ENCODE measurements around the gene WNT3. TPM values are rescaled to one million over a fixed set of nuclear protein-coding genes. Genes with fewer than 3 reads are reported as not detected.

WNT3 gene
- total RNA-seq, 2 donors from 2014 or later = 19.9 to 21.8 TPM

DNA sequence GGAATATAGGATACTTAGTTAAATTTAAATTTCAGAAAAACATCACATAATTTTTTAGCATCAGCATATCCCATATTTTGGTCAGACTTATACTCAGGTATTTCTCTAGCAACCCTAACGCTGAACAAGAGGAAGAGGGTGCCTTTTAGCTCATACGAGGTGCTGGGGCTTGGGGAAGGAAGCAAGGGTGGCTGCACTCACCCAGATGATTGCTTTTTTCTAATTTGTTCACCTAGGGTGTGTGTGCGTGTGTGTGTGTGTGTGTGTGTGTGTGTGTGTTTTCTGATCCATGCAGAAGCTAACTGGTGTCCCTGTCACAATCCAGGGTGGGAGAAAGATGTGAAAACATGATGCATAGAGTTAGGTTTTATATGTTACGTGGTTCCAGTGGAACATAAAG, 81.2 kb downstream of the WNT3 start:
- Mint-ChIP-seq H3K27me3 (ENCODE audit: insufficient read depth) (no peaks in the 10 kb centered on the region), H3K9me3 (no peaks in the 10 kb centered on the region), H3K36me3 (ENCODE audit: low read depth) (peaks cover 3% of the 10 kb centered on the region), H3K4me1 (peaks cover 37% of the 10 kb centered on the region), H3K4me3 (no peak overlapping the region), H3K27ac (no peak overlapping the region)
- DNase-seq = no peak
- TF ChIP-seq, protein P1, sequence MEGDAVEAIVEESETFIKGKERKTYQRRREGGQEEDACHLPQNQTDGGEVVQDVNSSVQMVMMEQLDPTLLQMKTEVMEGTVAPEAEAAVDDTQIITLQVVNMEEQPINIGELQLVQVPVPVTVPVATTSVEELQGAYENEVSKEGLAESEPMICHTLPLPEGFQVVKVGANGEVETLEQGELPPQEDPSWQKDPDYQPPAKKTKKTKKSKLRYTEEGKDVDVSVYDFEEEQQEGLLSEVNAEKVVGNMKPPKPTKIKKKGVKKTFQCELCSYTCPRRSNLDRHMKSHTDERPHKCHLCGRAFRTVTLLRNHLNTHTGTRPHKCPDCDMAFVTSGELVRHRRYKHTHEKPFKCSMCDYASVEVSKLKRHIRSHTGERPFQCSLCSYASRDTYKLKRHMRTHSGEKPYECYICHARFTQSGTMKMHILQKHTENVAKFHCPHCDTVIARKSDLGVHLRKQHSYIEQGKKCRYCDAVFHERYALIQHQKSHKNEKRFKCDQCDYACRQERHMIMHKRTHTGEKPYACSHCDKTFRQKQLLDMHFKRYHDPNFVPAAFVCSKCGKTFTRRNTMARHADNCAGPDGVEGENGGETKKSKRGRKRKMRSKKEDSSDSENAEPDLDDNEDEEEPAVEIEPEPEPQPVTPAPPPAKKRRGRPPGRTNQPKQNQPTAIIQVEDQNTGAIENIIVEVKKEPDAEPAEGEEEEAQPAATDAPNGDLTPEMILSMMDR (conservative IDR thresholded peaks at IDR 0.05) = no peak
- no peak overlapping the region for H3K27ac ChIP-seq (ENCODE audit: low read depth, low read length)
- no peaks in the 10 kb centered on the region for H3K27me3 ChIP-seq (ENCODE audit: control insufficient read depth, insufficient read depth, low read length, poor library complexity, severe bottlenecking)
- H3K4me1 ChIP-seq (ENCODE audit: control insufficient read depth, insufficient read depth, low read length) = peaks cover 16% of the 10 kb centered on the region
- no peaks in the 10 kb centered on the region for H3K9me3 ChIP-seq (ENCODE audit: control insufficient read depth, low read length)
- no peak overlapping the region for H3K9ac ChIP-seq (ENCODE audit: extremely low read depth, low read length, poor library complexity, severe bottlenecking)
- 91 to 100% methylated on average over 1 to 4 of the region's 4 CpGs for WGBS, 2 experiments (ENCODE audit: insufficient coverage in 1 of 2, insufficient read length in 1 of 2)
- H3K36me3 ChIP-seq (ENCODE audit: control insufficient read depth, insufficient read depth, low read length) = peaks cover 14% of the 10 kb centered on the region
- H3K4me3 ChIP-seq (ENCODE audit: low read length) = no peak overlapping the region

DNA sequence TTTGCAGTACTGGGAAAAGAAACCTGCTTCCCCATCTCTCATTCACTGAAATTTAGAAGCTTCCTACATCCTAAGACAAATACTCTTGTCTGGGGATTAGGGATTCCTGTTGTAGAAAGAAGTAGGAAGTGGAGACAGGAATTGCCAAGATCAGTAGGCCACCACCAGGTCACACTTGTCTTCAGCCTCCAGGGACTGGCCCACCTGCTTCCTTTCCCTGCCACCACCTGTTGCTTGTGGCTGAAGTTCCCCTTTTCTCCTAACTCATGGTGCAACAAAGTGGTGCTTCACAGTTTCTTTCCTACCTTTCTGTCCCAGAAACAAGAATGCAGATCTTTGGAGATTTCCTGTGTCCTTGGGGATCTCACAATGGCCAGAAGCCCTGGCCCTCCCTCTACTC, 82.4 kb downstream of the WNT3 start:
- H3K4me1 Mint-ChIP-seq = peaks cover 29% of the 10 kb centered on the region
- no peak overlapping the region for H3K4me3 Mint-ChIP-seq
- no peak overlapping the region for H3K9ac ChIP-seq (ENCODE audit: extremely low read depth, low read length, poor library complexity, severe bottlenecking)
- H3K27me3 Mint-ChIP-seq (ENCODE audit: insufficient read depth) = no peaks in the 10 kb centered on the region
- no peak overlapping the region for H3K4me3 ChIP-seq (ENCODE audit: low read length)
- no peaks in the 10 kb centered on the region for H3K9me3 Mint-ChIP-seq
- peaks cover 14% of the 10 kb centered on the region for H3K4me1 ChIP-seq (ENCODE audit: control insufficient read depth, insufficient read depth, low read length)
- no peak overlapping the region for H3K27ac ChIP-seq (ENCODE audit: low read depth, low read length)
- TF ChIP-seq, protein P1 (conservative IDR thresholded peaks at IDR 0.05) = peak; percentile 12
- no peaks in the 10 kb centered on the region for H3K9me3 ChIP-seq (ENCODE audit: control insufficient read depth, low read length)
- peak overlapping the region; percentile 13 for H3K27ac Mint-ChIP-seq
- peaks cover 15% of the 10 kb centered on the region for H3K36me3 ChIP-seq (ENCODE audit: control insufficient read depth, insufficient read depth, low read length)
- no peaks in the 10 kb centered on the region for H3K27me3 ChIP-seq (ENCODE audit: control insufficient read depth, insufficient read depth, low read length, poor library complexity, severe bottlenecking)
- H3K36me3 Mint-ChIP-seq (ENCODE audit: low read depth) = peaks cover 3% of the 10 kb centered on the region
- DNase-seq = peak; percentile 60

DNA sequence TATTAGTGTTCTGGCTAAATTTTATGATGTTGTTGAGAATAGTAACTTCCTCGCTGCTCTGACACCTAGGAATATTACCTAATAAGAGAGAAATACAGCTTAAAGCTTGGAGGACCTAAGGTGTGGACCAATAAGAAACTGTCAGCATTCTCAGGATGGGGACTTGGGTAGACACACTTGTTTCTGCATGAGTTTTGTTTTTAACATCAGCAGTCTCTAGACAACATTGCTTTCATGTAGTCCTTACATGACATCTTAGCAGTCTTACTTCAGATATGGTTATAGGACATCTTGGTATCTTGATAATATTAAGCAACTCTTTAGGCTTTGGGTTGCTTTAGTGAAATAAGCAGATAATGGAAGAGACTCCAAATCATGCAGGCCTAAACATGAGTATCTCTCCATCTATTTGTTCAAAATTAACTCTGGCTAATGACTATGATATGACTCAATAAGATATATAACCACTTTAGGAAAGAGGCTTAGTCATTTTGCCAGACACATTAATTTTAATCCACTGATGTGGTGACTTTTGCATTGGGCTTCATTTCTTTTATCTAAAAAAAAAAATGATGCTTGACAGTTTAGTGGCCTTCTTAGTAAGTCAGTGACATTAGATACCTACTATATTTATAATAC, 84.5 kb downstream of the WNT3 start:
- Mint-ChIP-seq H3K36me3 (ENCODE audit: low read depth) (peaks cover 3% of the 10 kb centered on the region), H3K27me3 (ENCODE audit: insufficient read depth) (no peaks in the 10 kb centered on the region), H3K4me1 (peaks cover 18% of the 10 kb centered on the region), H3K4me3 (no peak overlapping the region), H3K9me3 (no peaks in the 10 kb centered on the region), H3K27ac (no peak overlapping the region)
- H3K27me3 ChIP-seq (ENCODE audit: control insufficient read depth, insufficient read depth, low read length, poor library complexity, severe bottlenecking) = no peaks in the 10 kb centered on the region
- H3K9ac ChIP-seq (ENCODE audit: extremely low read depth, low read length, poor library complexity, severe bottlenecking) = no peak overlapping the region
- peaks cover 10% of the 10 kb centered on the region for H3K4me1 ChIP-seq (ENCODE audit: control insufficient read depth, insufficient read depth, low read length)
- peaks cover 33% of the 10 kb centered on the region for H3K36me3 ChIP-seq (ENCODE audit: control insufficient read depth, insufficient read depth, low read length)
- TF ChIP-seq, protein P1 (conservative IDR thresholded peaks at IDR 0.05) = no peak
- no peak for DNase-seq
- H3K9me3 ChIP-seq (ENCODE audit: control insufficient read depth, low read length) = no peaks in the 10 kb centered on the region
- WGBS, 2 experiments (ENCODE audit: insufficient coverage in 1 of 2, insufficient read length in 1 of 2) = 92 to 100% methylated on average over 1 of the region's 1 CpG
- H3K27ac ChIP-seq (ENCODE audit: low read depth, low read length) = peak overlapping the region; percentile 99
- H3K4me3 ChIP-seq (ENCODE audit: low read length) = no peak overlapping the region
